Endothelial cell of umbilical vein (primary cell): ENCODE results near the gene OTOS. TPM values are rescaled to one million over a fixed set of nuclear protein-coding genes. Genes with fewer than 3 reads are reported as not detected.

ENCODE experiments used
- BruUV-seq: library from RNA; stranded (reverse); fragments of 400-500 nt; replicated peaks from 2 replicates; lab custom pipeline; 2021; lab: Mats Ljungman, UMichigan
- CTCF ChIA-PET: fragments of 300-600, 350-600 bp; sonication (Branson Sonifier 250); formaldehyde crosslinking; loops from one replicate; lab custom pipeline; 2021; ENCODE audit warnings: antibody characterized with exemption, inconsistent platforms; lab: Charles Lee
- POLR2A ChIA-PET: fragments of 300-600, 350-600 bp; sonication (Branson Sonifier 250); formaldehyde crosslinking; loops from one replicate; lab custom pipeline; 2021; ENCODE audit warnings: antibody characterized with exemption, inconsistent platforms; lab: Charles Lee
- DNase-seq: peaks from one replicate; pipeline ENCODE4 v3.0.0-alpha.2; 2011; ENCODE audit warnings: low read depth, low spot score
- FAIRE-seq: peaks from 2 replicates; lab custom pipeline; 2011; peaks lifted over from hg19 to GRCh38; lab: Jason Lieb, UNC
- H2AFZ ChIP-seq: 2 replicates; pipeline ENCODE4 v1.6.0; 2012; ENCODE audit warnings: low read depth, low read length, control low read depth, inconsistent platforms
- H3K27ac ChIP-seq: 2 replicates; pipeline ENCODE4 v1.5.1; 2011; ENCODE audit warnings: low read depth, mild to moderate bottlenecking, control low read depth, low read length, moderate library complexity; ENCODE audit not compliant: insufficient read depth
- H3K27me3 ChIP-seq, 2 experiments: 2 replicates each; pipeline versions ENCODE4 v1.6.0 to v1.6.1; 2011; ENCODE audit warnings: low read length in 2 of 2, mixed read lengths in 1 of 2; ENCODE audit not compliant: control insufficient read depth in 2 of 2, insufficient read depth in 2 of 2
- H3K36me3 ChIP-seq, 2 experiments: 2 replicates in 1 of 2; 3 replicates in 1 of 2; pipeline ENCODE4 v1.5.1; 2011; ENCODE audit warnings: low read length in 2 of 2, mild to moderate bottlenecking in 1 of 2, moderate library complexity in 1 of 2; ENCODE audit not compliant: control insufficient read depth in 2 of 2, insufficient read depth in 2 of 2; ENCODE audit errors: extremely low read depth in 1 of 2
- H3K4me1 ChIP-seq: 3 replicates; pipeline ENCODE4 v1.5.1; 2011; ENCODE audit warnings: mild to moderate bottlenecking, low read length; ENCODE audit not compliant: control insufficient read depth, insufficient read depth; ENCODE audit errors: extremely low read depth
- H3K4me2 ChIP-seq: 2 replicates; pipeline ENCODE4 v1.6.1; 2011; ENCODE audit warnings: low read length, control low read depth, mixed read lengths; ENCODE audit not compliant: insufficient read depth
- H3K4me3 ChIP-seq, 3 experiments: fragments of 200-600 bp in 1 of 3; sonication (generic), shearing (Covaris generic) in 1 of 3; replicated peaks in 1 of 3; 2 replicates each; pipeline ENCODE4 v1.5.1; 2011 to 2016; ENCODE audit warnings: control low read depth in 3 of 3, low read length in 3 of 3, mild to moderate bottlenecking in 2 of 3, inconsistent platforms in 1 of 3, low read depth in 1 of 3, moderate library complexity in 1 of 3; ENCODE audit not compliant: insufficient read depth in 1 of 3
- H3K79me2 ChIP-seq: 2 replicates; pipeline ENCODE4 v1.6.0; 2012; ENCODE audit warnings: low read length, inconsistent platforms; ENCODE audit not compliant: control insufficient read depth, insufficient read depth
- H3K9ac ChIP-seq: replicated peaks from 2 replicates; pipeline ENCODE3; 2011; ENCODE audit warnings: low read length, control low read depth; ENCODE audit not compliant: insufficient read depth; ENCODE audit errors: extremely low read depth
- H3K9me1 ChIP-seq: replicated peaks from 3 replicates; pipeline ENCODE4 v1.6.0; 2011; ENCODE audit warnings: mild to moderate bottlenecking, low read length; ENCODE audit not compliant: control insufficient read depth, insufficient read depth; ENCODE audit errors: extremely low read depth
- H3K9me3 ChIP-seq: replicated peaks from 2 replicates; pipeline ENCODE4 v1.5.1; 2012; ENCODE audit warnings: low read length, inconsistent platforms; ENCODE audit not compliant: control insufficient read depth, insufficient read depth
- H4K20me1 ChIP-seq: replicated peaks from 2 replicates; pipeline ENCODE3; 2011; ENCODE audit warnings: mild to moderate bottlenecking, low read length; ENCODE audit not compliant: control insufficient read depth, insufficient read depth; ENCODE audit errors: extremely low read depth
- EZH2 ChIP-seq: IDR thresholded peaks from 2 replicates; pipeline ENCODE4 v1.6.1; 2012; ENCODE audit warnings: borderline replicate concordance, low read depth, mild to moderate bottlenecking, moderate library complexity, low read length, inconsistent platforms; ENCODE audit not compliant: severe bottlenecking
- FOS ChIP-seq: IDR thresholded peaks from 2 replicates; pipeline ENCODE4 v1.6.1; 2011; ENCODE audit warnings: mild to moderate bottlenecking, low read length, moderate library complexity, borderline replicate concordance; ENCODE audit not compliant: insufficient read depth
- GATA2 ChIP-seq: IDR thresholded peaks from 2 replicates; pipeline ENCODE4 v1.7.0; 2011; ENCODE audit warnings: low read depth, mild to moderate bottlenecking, moderate library complexity, mixed read lengths, low read length; ENCODE audit not compliant: insufficient read length, insufficient read depth
- JUN ChIP-seq: IDR thresholded peaks from 2 replicates; pipeline ENCODE4 v1.6.1; 2011; ENCODE audit warnings: borderline replicate concordance, low read depth; ENCODE audit not compliant: insufficient read length, insufficient read depth
- MYC ChIP-seq: IDR thresholded peaks from one replicate; pipeline ENCODE4 v1.6.1; 2011; ENCODE audit warnings: mild to moderate bottlenecking, low read depth, low read length
- POLR2A ChIP-seq: IDR thresholded peaks from 2 replicates; pipeline ENCODE4 v1.6.1; 2012; ENCODE audit warnings: low read depth, mild to moderate bottlenecking, control low read depth, low read length
- POLR2AphosphoS5 ChIP-seq: IDR thresholded peaks from 2 replicates; pipeline ENCODE4 v1.6.1; 2012; ENCODE audit warnings: low read depth, mild to moderate bottlenecking, control low read depth, low read length, moderate library complexity; ENCODE audit not compliant: insufficient read depth
- dilution Hi-C: fragments of 300-500 bp; cut with MboI; formaldehyde crosslinking; loops from one replicate; pipeline ENCODE4 v1.15.0; 2019; ENCODE audit warnings: low sequenced_read_pairs; ENCODE audit not compliant: extremely low pct_ligation_motif_present
- intact Hi-C: fragments of 100-400 bp; cut with micrococcal nuclease; formaldehyde crosslinking; loops from one replicate; pipeline ENCODE4 v1.10.0; 2022
- polyA plus RNA-seq, 4 experiments: library from polyadenylated mRNA; depleted of rRNA in 3 of 4; stranded (reverse) in 3 of 4; unstranded in 1 of 4; fragments of >200 nt; gene quantifications; 2 replicates each; pipeline versions ENCODE4 v1.2.1 to v1.2.3, GENCODE V29; 2011 to 2012; ENCODE audit warnings: missing spikeins in 1 of 4
- total RNA-seq: library from RNA; stranded (reverse); gene quantifications from 2 replicates; pipeline ENCODE4 v1.2.3, GENCODE V29; 2021
- TF ChIP-seq, protein P1 (sequence below), 2 donors: IDR thresholded peaks; 1 replicate in 1 of 2; 2 replicates in 1 of 2; pipeline ENCODE4 v1.5.1; 2011; ENCODE audit warnings: low read length in 2 of 2, mild to moderate bottlenecking in 2 of 2, moderate library complexity in 2 of 2, control low read depth in 1 of 2, inconsistent platforms in 1 of 2, low read depth in 1 of 2; ENCODE audit not compliant: insufficient read depth in 1 of 2; ENCODE audit errors: extremely low read depth in 1 of 2
- TF ChIP-seq, protein P2 (sequence below): IDR thresholded peaks from 2 replicates; pipeline ENCODE4 v1.6.1; 2011; ENCODE audit not compliant: insufficient read depth, insufficient read length

The OTOS gene
- total and polyA plus RNA-seq, 2 donors (not counting 3 experiments of a cell fraction or from before 2014, with no cell fraction given): not detected

DNA sequence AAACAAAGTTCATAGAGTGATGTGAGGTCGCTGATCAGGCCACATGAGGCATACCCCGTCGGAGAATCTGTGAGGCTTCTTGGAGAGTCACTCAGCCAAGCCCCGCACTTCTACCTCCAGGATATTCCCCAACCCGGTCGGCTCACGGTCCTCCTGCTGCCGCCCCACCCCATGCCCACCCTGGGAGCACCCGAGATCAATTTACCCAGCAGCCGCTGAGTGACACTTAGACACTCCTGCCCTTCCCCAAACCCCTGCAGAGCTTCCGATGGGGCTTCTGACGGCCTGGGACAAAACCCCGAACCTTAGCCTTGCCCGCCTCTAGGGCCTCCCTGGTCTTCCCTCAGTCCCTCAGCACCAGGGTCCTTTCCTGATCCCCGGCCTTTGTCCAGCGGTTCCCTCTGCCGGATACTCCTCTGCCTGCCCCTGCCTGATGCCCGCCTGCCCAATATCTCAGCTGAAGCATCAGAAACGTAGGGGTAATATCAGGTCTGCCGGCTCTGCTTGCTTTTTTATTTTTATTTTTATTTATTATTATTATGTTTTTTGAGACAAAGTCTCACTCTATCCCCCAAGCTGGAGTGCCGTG is 18.9 kb upstream of the OTOS start:
- Histone ChIP-seq H3K4me1 (no peaks in the 10 kb centered on the region), H3K4me2 (no peak overlapping the region), H3K36me3 (no peaks in the 10 kb centered on the region), H4K20me1 (no peaks in the 10 kb centered on the region), H3K9me3 (no peaks in the 10 kb centered on the region), H2AFZ (no peak overlapping the region), H3K4me3 (no peak overlapping the region), H3K9ac (no peak overlapping the region), H3K27ac (no peak overlapping the region), H3K27me3 (no peaks in the 10 kb centered on the region), H3K9me1 (no peaks in the 10 kb centered on the region), H3K79me2 (no peaks in the 10 kb centered on the region)
- no TSS peak for BruUV-seq
- FAIRE-seq: no peak
- ChIA-PET POLR2A (no interaction called here), CTCF (no interaction called here)
- TF ChIP-seq, protein P1, sequence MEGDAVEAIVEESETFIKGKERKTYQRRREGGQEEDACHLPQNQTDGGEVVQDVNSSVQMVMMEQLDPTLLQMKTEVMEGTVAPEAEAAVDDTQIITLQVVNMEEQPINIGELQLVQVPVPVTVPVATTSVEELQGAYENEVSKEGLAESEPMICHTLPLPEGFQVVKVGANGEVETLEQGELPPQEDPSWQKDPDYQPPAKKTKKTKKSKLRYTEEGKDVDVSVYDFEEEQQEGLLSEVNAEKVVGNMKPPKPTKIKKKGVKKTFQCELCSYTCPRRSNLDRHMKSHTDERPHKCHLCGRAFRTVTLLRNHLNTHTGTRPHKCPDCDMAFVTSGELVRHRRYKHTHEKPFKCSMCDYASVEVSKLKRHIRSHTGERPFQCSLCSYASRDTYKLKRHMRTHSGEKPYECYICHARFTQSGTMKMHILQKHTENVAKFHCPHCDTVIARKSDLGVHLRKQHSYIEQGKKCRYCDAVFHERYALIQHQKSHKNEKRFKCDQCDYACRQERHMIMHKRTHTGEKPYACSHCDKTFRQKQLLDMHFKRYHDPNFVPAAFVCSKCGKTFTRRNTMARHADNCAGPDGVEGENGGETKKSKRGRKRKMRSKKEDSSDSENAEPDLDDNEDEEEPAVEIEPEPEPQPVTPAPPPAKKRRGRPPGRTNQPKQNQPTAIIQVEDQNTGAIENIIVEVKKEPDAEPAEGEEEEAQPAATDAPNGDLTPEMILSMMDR (IDR thresholded peaks at IDR 0.05; ENCODE audit: extremely low read depth in 1 of 2, insufficient read depth in 1 of 2, low read depth in 1 of 2, low read length in 2 of 2): no peak
- no peak for TF ChIP-seq MYC
- TF ChIP-seq FOS: no peak
- no peak for TF ChIP-seq POLR2A
- TF ChIP-seq POLR2AphosphoS5: no peak
- no peak for TF ChIP-seq GATA2
- no peak for TF ChIP-seq JUN
- DNase-seq: no peak
- intact Hi-C loops (no loop called here), dilution Hi-C loops (no loop called here)

DNA sequence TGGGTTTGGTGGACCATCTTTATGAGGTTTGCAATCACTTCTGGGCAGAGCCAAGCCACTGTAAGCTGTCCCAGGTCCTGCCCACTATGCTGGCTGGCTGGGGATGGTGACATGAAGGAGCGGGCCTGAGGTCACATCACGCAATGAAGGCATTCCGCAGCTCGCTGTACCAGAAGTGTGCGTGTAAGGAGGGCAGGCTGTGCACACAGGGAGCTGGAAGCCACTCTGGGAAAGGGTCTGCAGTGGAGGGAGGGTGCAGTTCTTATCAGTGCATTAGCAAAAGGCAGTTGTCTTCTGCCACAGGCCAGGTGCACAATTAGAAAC is 16.7 kb upstream of the OTOS start:
- H2AFZ ChIP-seq: no peak overlapping the region
- no TSS peak for BruUV-seq
- CTCF ChIA-PET: no interaction called here
- H3K36me3 ChIP-seq: no peaks in the 10 kb centered on the region
- H4K20me1 ChIP-seq: no peaks in the 10 kb centered on the region
- no peaks in the 10 kb centered on the region for H3K9me3 ChIP-seq
- no peaks in the 10 kb centered on the region for H3K9me1 ChIP-seq
- POLR2A ChIA-PET: no interaction called here
- no peaks in the 10 kb centered on the region for H3K79me2 ChIP-seq
- no peak overlapping the region for H3K4me2 ChIP-seq
- no peaks in the 10 kb centered on the region for H3K27me3 ChIP-seq
- no peaks in the 10 kb centered on the region for H3K4me1 ChIP-seq
- dilution Hi-C loops: no loop called here
- no peak overlapping the region for H3K4me3 ChIP-seq
- DNase-seq: no peak
- no peak for FAIRE-seq
- H3K9ac ChIP-seq: no peak overlapping the region
- H3K27ac ChIP-seq: no peak overlapping the region
- TF ChIP-seq JUN (no peak), FOS (no peak), GATA2 (no peak), POLR2AphosphoS5 (no peak), POLR2A (no peak), EZH2 (no peak), MYC (no peak)
- TF ChIP-seq, protein P2, sequence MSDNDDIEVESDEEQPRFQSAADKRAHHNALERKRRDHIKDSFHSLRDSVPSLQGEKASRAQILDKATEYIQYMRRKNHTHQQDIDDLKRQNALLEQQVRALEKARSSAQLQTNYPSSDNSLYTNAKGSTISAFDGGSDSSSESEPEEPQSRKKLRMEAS: no peak
- TF ChIP-seq, protein P1 (IDR thresholded peaks at IDR 0.05; ENCODE audit: extremely low read depth in 1 of 2, insufficient read depth in 1 of 2, low read depth in 1 of 2, low read length in 2 of 2): no peak
- intact Hi-C loops: no loop called here
